ENCODE measurements around the gene GNA15.

The GNA15 gene

GRCh38 chr19:3194106-3195087 is 58.6 kb downstream of the GNA15 start:
- Histone ChIP-seq H3K4me3 (ENCODE audit: low read length) (no peak overlapping the region), H3K27me3 (ENCODE audit: low read depth, low read length) (no peaks in the 10 kb centered on the region), H4K20me1 (ENCODE audit: insufficient read depth, low read length) (peaks cover 37% of the 10 kb centered on the region), H3K9me3 (ENCODE audit: insufficient read depth, low read length) (no peaks in the 10 kb centered on the region), H3K79me2 (ENCODE audit: low read length) (peaks cover 49% of the 10 kb centered on the region), H3K27ac (ENCODE audit: low read length) (no peak overlapping the region), H3K9ac (ENCODE audit: low read length) (no peak overlapping the region), H3K4me2 (ENCODE audit: low read length) (no peak overlapping the region), H3K4me1 (ENCODE audit: low read length) (no peaks in the 10 kb centered on the region), H2AFZ (ENCODE audit: low read depth, low read length) (no peak overlapping the region), H3K36me3 (replicated peaks; ENCODE audit: low read depth, low read length) (peaks cover 48% of the 10 kb centered on the region)
- TF ChIP-seq EZH2phosphoT487 (IDR thresholded peaks at IDR 0.05; ENCODE audit: low read depth) (no peak), CTCF (IDR thresholded peaks at IDR 0.05; ENCODE audit: low read depth, low read length) (no peak)

GRCh38 chr19:3196064-3196932 is 60.5 kb downstream of the GNA15 start:
- H3K9ac ChIP-seq (ENCODE audit: low read length): no peak overlapping the region
- peaks cover 46% of the 10 kb centered on the region for H3K36me3 ChIP-seq (replicated peaks; ENCODE audit: low read depth, low read length)
- H2AFZ ChIP-seq (ENCODE audit: low read depth, low read length): no peak overlapping the region
- no peaks in the 10 kb centered on the region for H3K9me3 ChIP-seq (ENCODE audit: insufficient read depth, low read length)
- TF ChIP-seq EZH2phosphoT487 (IDR thresholded peaks at IDR 0.05; ENCODE audit: low read depth) (no peak), CTCF (IDR thresholded peaks at IDR 0.05; ENCODE audit: low read depth, low read length) (no peak)
- peaks cover 30% of the 10 kb centered on the region for H3K79me2 ChIP-seq (ENCODE audit: low read length)
- no peak overlapping the region for H3K4me3 ChIP-seq (ENCODE audit: low read length)
- H3K4me1 ChIP-seq (ENCODE audit: low read length): no peaks in the 10 kb centered on the region
- no peak overlapping the region for H3K27ac ChIP-seq (ENCODE audit: low read length)
- H4K20me1 ChIP-seq (ENCODE audit: insufficient read depth, low read length): peaks cover 18% of the 10 kb centered on the region
- no peaks in the 10 kb centered on the region for H3K27me3 ChIP-seq (ENCODE audit: low read depth, low read length)
- no peak overlapping the region for H3K4me2 ChIP-seq (ENCODE audit: low read length)

- H3K36me3 ChIP-seq (replicated peaks; ENCODE audit: low read depth, low read length): peaks cover 43% of the 10 kb centered on the region
- no peak overlapping the region for H3K4me3 ChIP-seq (ENCODE audit: low read length)
- TF ChIP-seq CTCF (IDR thresholded peaks at IDR 0.05; ENCODE audit: low read depth, low read length) (no peak), EZH2phosphoT487 (IDR thresholded peaks at IDR 0.05; ENCODE audit: low read depth) (no peak)
- H3K4me2 ChIP-seq (ENCODE audit: low read length): no peak overlapping the region
- H3K4me1 ChIP-seq (ENCODE audit: low read length): no peaks in the 10 kb centered on the region
- peaks cover 24% of the 10 kb centered on the region for H3K79me2 ChIP-seq (ENCODE audit: low read length)
- no peak overlapping the region for H2AFZ ChIP-seq (ENCODE audit: low read depth, low read length)
- H3K27me3 ChIP-seq (ENCODE audit: low read depth, low read length): no peaks in the 10 kb centered on the region
- no peak overlapping the region for H3K9ac ChIP-seq (ENCODE audit: low read length)
- H3K9me3 ChIP-seq (ENCODE audit: insufficient read depth, low read length): no peaks in the 10 kb centered on the region
- no peak overlapping the region for H3K27ac ChIP-seq (ENCODE audit: low read length)
- H4K20me1 ChIP-seq (ENCODE audit: insufficient read depth, low read length): peaks cover 12% of the 10 kb centered on the region
These were observed 61.0 kb downstream of the GNA15 start for GRCh38 chr19:3196933-3197205.

Measured in OCI-LY3 (cell line).